Stimulated activated CD4-positive, alpha-beta T cell treated with anti-CD3 and anti-CD28 coated beads, Interleukin-1b, Interleukin-23, amount 100 ng/mL, for 24 hours (primary cell): ENCODE measurements around the gene CREBBP.

Experiments used
- DNase-seq, 4 experiments: peaks; one replicate each; pipeline ENCODE4 v3.0.0-alpha.2; 2020; ENCODE audit warnings: low read depth in 4 of 4, low spot score in 1 of 4

The CREBBP gene

DNA sequence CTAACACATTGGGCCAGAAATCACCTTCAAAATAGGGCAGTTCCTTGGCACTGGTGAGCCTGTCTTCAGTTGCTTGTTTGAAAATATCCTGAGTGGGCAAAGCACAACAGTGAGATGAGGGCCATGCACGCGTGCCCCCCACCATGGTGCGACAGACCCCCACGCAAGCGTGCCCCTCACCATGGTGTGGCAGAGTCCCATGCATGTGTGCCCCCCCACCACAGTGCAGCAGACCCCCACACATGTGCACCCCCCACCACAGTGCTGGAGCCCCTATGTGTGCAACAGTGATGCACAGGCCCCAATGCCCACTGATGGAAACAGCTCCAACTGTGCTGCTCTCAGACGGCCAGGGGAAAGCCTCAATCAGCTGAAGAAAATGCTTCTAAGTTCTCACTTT lies 144.4 kb downstream of the CREBBP start:
- no peak for DNase-seq

- DNase-seq: no peak
Measured at GRCh38 chr16:3735541-3735940, 145.0 kb downstream of the CREBBP start.

GRCh38 chr16:3734758-3735221 lies 145.7 kb downstream of the CREBBP start:
- no peak for DNase-seq

DNA sequence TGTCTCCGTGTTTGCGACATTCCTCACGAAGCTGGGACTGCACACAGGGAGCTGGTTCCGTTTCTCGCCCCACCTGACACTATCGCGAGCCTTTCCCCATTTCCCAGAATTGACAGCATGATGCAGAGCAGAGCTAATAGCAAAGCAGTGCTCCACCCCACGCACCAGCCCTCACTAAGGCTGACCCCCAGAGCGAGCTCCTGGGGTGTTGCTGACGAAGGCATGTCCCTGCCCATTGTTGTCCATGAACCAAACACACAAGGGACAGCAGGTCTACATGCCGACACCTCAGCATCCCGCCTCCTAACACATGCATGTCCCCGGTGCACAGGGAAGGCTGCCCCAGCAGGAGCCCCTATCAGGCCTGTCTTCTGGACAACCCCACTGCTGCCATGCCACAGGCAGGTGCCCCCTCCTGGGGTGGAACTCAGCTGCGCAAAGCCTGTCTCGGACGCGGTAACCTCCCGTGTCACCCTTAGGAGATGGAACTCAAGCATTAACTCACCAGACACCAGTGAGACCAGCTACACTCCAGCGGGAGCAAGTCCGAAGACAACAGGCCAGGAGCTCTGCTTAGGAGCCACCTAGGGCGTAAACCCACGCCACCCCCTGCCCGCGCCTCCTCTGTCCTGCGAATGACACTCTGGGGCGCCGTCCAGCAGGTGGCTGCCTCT lies 146.3 kb downstream of the CREBBP start:
- no peak for DNase-seq

- no peak for DNase-seq
Measured at GRCh38 chr16:3732171-3732570, 148.3 kb downstream of the CREBBP start.

GRCh38 chr16:3731126-3731935 lies 149.2 kb downstream of the CREBBP start:
- DNase-seq: no peak

GRCh38 chr16:3730161-3731125 lies 150.1 kb downstream of the CREBBP start:
- DNase-seq: no peak

- DNase-seq: no peak
Measured at GRCh38 chr16:3729161-3730112, 151.1 kb downstream of the CREBBP start.

DNA sequence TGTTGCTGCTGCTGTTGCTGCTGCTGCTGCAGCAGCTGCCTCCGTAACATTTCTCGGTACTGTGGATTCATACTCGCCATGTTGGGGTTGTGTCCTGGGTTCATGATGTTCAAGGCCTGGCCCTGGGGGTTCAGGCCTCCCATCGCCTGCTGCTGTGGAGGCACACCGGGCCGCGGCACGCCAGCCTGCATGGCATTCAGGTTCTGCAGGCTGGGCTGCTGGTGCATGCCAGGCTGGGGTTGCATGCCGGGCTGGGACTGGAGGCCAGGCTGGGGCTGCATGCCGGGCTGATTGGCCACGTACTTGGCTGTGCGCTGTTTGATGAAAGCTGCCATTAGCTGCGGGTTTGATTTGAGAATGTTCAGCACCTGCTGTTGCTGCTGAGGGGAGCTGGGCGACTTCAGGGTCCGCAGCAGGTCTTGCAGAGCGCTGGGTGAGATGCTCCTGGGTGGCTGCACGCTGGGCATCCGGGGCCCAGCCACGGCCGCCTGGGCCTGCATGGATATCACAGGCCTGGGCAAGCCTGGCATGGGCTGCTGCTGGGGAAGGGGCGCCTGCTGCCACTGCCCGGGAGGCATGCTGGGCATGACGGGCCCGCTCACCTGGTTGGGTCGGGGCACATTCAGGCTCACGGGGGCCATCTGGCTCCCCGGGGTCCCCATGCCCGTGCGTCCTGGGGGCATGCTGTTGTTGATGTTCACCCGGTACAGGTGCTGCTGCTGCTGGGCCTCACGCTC lies 151.9 kb downstream of the CREBBP start:
- no peak for DNase-seq

GRCh38 chr16:3727806-3728381 lies 152.6 kb downstream of the CREBBP start:
- DNase-seq: no peak

DNA sequence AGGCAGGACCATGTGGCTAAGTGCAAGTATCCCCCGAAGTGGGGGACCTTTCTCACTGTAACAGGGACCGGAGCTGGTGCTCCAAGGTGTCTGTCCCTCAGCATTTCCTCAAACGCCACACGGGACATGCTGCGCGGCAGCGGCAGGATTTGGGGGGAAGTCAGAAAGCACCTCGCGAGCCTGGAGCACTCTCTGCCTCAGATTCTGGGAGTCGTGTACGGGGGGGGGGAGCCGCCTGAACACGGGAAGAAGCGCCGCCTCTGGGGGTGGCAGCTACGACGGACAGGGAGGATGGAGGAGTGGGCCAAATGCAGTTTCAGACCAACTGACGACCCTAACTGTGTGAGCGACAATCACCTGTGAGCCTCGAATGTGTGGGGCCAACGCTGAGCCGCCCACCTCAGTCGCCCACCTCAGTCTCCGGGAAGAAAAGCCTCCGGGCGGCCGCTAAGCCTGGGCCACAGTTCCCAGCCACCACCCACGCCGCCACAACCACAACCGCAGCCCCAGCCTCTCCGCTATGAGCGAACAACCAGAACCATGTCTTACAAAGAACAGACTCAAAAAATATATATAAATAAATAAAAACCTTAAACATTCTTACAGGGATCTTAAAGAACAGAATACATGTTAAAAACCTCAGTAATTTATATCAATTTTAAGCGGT lies 154.4 kb downstream of the CREBBP start:
- DNase-seq: no peak

GRCh38 chr16:3725276-3725675 lies 155.2 kb downstream of the CREBBP start:
- no peak for DNase-seq

DNA sequence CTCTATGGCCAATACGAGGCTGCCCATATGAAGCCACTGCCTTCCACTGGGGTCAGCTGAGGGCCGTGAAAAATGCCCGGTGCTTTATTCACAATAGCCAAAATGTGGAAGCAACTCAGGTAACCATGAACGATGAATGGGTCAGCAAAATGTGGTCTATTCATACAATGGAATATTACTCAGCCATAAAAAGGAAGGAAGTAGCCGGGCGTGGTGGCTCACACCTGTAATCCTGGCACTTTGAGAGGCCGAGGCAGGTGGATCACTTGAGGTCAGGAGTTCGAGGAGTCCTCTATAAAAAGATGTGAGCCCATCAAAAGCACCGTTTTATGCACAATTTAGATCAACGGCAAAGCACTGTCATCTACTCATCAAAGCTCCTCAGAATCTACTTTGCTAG lies 158.0 kb downstream of the CREBBP start:
- no peak for DNase-seq

DNA sequence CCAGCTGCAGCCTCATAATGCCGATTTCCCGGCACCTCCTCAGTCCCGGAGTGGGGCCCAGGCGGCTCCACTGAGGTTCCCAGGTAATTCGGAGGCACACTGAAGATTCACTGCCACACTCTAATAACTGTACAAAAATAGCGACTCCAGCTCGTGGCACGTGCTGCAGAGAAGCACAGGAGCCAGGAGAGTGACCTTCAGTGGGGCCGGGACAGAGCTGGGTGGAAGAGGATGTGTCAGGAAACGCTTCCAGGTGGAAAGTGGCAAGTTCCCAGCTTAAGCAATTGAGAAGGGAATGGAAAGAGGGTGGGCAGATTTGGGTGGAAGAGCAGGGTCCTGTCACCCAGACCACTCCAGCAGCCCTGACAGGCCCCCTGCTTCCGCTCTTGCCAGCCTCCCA lies 160.1 kb downstream of the CREBBP start:
- no peak for DNase-seq

DNA sequence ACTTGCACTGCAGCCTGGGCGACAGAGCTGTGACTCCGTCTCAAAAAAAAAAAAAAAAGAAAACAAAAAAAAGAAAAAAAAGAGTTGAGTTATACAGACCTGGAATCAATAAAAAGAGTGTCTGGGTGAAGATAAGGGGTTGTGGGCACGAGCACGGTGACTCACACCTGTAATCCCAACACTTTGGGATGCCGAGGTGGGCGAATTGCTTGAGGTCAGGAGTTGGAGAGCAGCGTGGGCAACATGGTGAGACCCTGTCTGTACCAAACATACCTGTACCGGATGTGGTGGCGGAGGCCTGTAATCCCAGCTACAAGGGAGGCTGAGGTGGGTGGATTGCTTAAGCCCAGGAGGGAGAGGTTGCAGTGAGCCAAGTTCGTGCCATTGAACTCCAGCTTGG lies 161.9 kb downstream of the CREBBP start:
- no peak for DNase-seq

DNA sequence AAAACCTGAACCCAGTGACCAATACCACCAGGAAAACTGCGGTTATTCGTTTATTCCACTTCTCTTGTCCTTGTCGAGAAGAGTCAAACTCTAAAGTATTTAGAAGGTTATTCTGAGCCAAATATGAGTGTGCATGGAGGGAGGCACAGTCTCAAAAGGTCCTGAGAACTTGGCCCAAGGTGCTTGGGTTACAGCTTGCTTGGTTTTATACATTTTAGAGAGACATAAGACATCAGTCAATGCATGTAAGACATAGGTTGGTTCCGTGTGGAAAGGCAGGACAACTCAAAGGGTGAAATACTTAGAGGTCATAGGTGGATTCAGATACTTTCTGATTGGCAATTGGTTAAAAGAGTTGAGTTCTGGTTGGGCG lies 162.5 kb downstream of the CREBBP start:
- DNase-seq: no peak

- peak; percentile 80 to 96 (median 88) for DNase-seq
Measured at GRCh38 chr16:3717235-3718018, 163.1 kb downstream of the CREBBP start, which contains the start of gene TRAP1. TRAP1 (minus strand) TSS chr16:3717524; CDS start chr16:3717508, 16 bp downstream.

- peak in 3 of 4 experiments; percentile 5 to 17 (median 16) for DNase-seq
Measured at GRCh38 chr16:3716831-3717234, 163.7 kb downstream of the CREBBP start.
